ENCODE measurements around the gene TIGIT. TPM values are rescaled to one million over a fixed set of nuclear protein-coding genes. Genes with fewer than 3 reads are reported as not detected.

The TIGIT gene
- total and polyA plus RNA-seq, 10 of the 15 experiments (the other 5 are each of a cell fraction or from before 2014, with no cell fraction given), result 0.08 to 4.7 (median 0.94) TPM

DNA sequence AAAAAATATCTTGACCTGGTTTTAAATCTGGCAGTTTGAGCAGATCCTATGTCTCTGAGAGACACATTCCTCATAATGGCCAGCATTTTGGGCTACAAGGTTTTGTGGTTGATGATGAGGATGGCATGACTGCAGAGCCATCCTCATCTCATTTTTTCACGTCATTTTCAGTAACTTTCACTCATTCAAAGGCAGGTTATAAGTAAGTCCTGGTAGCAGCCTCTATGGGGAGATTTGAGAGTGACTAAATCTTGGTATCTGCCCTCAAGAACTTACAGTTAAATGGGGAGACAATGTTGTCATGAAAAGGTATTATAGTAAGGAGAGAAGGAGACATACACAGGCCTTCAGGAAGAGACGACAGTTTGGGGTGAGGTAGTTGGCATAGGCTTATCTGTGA is 14.5 kb downstream of the TIGIT start (continued):
- TF ChIP-seq ZNF274 (IDR thresholded peaks at IDR 0.05; ENCODE audit: insufficient read depth, insufficient read length) (no peak), CEBPB (IDR thresholded peaks at IDR 0.05; ENCODE audit: borderline replicate concordance in 1 of 2, low read depth in 2 of 2, low read length in 2 of 2) (no peak), TBL1XR1 (IDR thresholded peaks at IDR 0.05; ENCODE audit: low read depth, low read length) (no peak), POLR2AphosphoS5 (IDR thresholded peaks at IDR 0.05; ENCODE audit: low read length) (no peak), MEF2B (IDR thresholded peaks at IDR 0.05; ENCODE audit: partially characterized antibody, poor library complexity, severe bottlenecking) (no peak)
- TF ChIP-seq, protein P1, sequence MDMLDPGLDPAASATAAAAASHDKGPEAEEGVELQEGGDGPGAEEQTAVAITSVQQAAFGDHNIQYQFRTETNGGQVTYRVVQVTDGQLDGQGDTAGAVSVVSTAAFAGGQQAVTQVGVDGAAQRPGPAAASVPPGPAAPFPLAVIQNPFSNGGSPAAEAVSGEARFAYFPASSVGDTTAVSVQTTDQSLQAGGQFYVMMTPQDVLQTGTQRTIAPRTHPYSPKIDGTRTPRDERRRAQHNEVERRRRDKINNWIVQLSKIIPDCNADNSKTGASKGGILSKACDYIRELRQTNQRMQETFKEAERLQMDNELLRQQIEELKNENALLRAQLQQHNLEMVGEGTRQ (IDR thresholded peaks at IDR 0.05; ENCODE audit: borderline replicate concordance, low read depth, low read length), result no peak
- TF ChIP-seq, protein P2, sequence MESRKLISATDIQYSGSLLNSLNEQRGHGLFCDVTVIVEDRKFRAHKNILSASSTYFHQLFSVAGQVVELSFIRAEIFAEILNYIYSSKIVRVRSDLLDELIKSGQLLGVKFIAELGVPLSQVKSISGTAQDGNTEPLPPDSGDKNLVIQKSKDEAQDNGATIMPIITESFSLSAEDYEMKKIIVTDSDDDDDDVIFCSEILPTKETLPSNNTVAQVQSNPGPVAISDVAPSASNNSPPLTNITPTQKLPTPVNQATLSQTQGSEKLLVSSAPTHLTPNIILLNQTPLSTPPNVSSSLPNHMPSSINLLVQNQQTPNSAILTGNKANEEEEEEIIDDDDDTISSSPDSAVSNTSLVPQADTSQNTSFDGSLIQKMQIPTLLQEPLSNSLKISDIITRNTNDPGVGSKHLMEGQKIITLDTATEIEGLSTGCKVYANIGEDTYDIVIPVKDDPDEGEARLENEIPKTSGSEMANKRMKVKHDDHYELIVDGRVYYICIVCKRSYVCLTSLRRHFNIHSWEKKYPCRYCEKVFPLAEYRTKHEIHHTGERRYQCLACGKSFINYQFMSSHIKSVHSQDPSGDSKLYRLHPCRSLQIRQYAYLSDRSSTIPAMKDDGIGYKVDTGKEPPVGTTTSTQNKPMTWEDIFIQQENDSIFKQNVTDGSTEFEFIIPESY (IDR thresholded peaks at IDR 0.05), result no peak

DNA sequence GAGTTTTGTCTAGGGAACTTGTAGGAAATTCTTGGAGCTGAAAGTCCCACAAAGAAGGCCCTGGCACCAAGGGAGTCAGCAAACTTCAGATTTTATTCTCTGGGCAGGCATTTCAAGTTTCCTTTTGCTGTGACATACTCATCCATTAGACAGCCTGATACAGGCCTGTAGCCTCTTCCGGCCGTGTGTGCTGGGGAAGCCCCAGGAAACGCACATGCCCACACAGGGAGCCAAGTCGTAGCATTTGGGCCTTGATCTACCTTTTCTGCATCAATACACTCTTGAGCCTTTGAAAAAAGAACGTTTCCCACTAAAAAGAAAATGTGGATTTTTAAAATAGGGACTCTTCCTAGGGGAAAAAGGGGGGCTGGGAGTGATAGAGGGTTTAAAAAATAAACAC is 15.0 kb downstream of the TIGIT start:
- BruUV-seq (replicated peaks), result no TSS peak
- H3K36me3 ChIP-seq (ENCODE audit: control insufficient read depth in 2 of 2, insufficient read depth in 2 of 2, low read length in 1 of 2), result no peaks in the 10 kb centered on the region
- ATAC-seq (peak; percentile 97), DNase-seq (ENCODE audit: low read depth, low spot score) (no peak), FAIRE-seq (peak; percentile 47)
- H3K79me2 ChIP-seq (ENCODE audit: control insufficient read depth, insufficient read depth, low read length), result no peaks in the 10 kb centered on the region
- intact Hi-C loops (cut with micrococcal nuclease; ENCODE audit: unreplicated experiment), result no loop called here
- in situ Hi-C loops (cut with MboI), result no loop called here
- ChIA-PET POLR2A (interaction anchor here (0.6 to 3.1 kb wide), 5 partner anchors 11 to 18 kb away, joined by 3 to 26 read pairs (median 5); no protein-coding TSS in a partner anchor), SMC1A (ENCODE audit: uncharacterized antibody, unreplicated experiment) (interaction anchor here (1.1 to 5.2 kb wide), 4 partner anchors 9 to 25 kb away, joined by 4 to 73 read pairs (median 27); partner anchors contain the start of gene TIGIT), RAD21 (ENCODE audit: unreplicated experiment) (interaction anchor here (2.4 to 3.1 kb wide), 3 partner anchors 14 to 19 kb away, joined by 13 to 35 read pairs (median 34); no protein-coding TSS in a partner anchor), CTCF (interaction anchor here (1.1 to 7.4 kb wide), 5 partner anchors 11 to 154 kb away, joined by 3 to 78 read pairs (median 19); partner anchors contain the start of gene TIGIT)
- H3K9ac ChIP-seq (ENCODE audit: control insufficient read depth, insufficient read depth, low read length), result peak overlapping the region; percentile 41; the same call in 1 of the 2 replicates
- H3K9me3 ChIP-seq (replicated peaks; ENCODE audit: control insufficient read depth, insufficient read depth, low read length), result no peaks in the 10 kb centered on the region
- WGBS (ENCODE audit: insufficient coverage, insufficient replicate concordance, low lambda C conversion rate, missing lambda C conversion rate), result 0% methylated on average over 5 of the region's 5 CpGs
- peak overlapping the region; percentile 74 for H2AFZ ChIP-seq (ENCODE audit: control insufficient read depth, low read depth, low read length)
- peaks cover 32% of the 10 kb centered on the region for H3K4me1 ChIP-seq (ENCODE audit: control insufficient read depth, insufficient read depth, low read length)
- H4K20me1 ChIP-seq (ENCODE audit: control insufficient read depth, insufficient read depth), result no peaks in the 10 kb centered on the region
- H3K4me3 ChIP-seq, result no peak overlapping the region
- H3K27me3 ChIP-seq (replicated peaks in 1 of 2; ENCODE audit: control insufficient read depth in 2 of 2, insufficient read depth in 2 of 2, low read length in 1 of 2), result no peaks in the 10 kb centered on the region
- peak overlapping the region; percentile 14 for H3K4me2 ChIP-seq (ENCODE audit: control insufficient read depth, insufficient read depth)
- peak overlapping the region; percentile 57 for H3K27ac ChIP-seq (ENCODE audit: control insufficient read depth, insufficient read depth)
- TF ChIP-seq SMARCA5 (IDR thresholded peaks at IDR 0.05) (no peak), HDAC6 (IDR thresholded peaks at IDR 0.05; ENCODE audit: unreplicated experiment) (no peak), BACH1 (IDR thresholded peaks at IDR 0.05; ENCODE audit: borderline replicate concordance) (no peak), SPI1 (IDR thresholded peaks at IDR 0.05; ENCODE audit: borderline replicate concordance, insufficient read depth, low read depth, low read length) (no peak), BHLHE40 (IDR thresholded peaks at IDR 0.05; ENCODE audit: borderline replicate concordance in 1 of 2, low read depth in 2 of 2, low read length in 1 of 2) (peak; percentile 32 to 42; a peak in 2 of 4 replicates), ZNF207 (IDR thresholded peaks at IDR 0.05; ENCODE audit: borderline replicate concordance) (no peak), CBX3 (IDR thresholded peaks at IDR 0.05; ENCODE audit: borderline replicate concordance, low read depth) (no peak), MYB (IDR thresholded peaks at IDR 0.05; ENCODE audit: borderline replicate concordance, low read depth, low read length) (no peak), SUPT20H (IDR thresholded peaks at IDR 0.05; ENCODE audit: borderline replicate concordance, control insufficient read depth, low read depth, low read length) (no peak), NFXL1 (IDR thresholded peaks at IDR 0.05; ENCODE audit: borderline replicate concordance) (no peak)
- TF ChIP-seq, protein P3, sequence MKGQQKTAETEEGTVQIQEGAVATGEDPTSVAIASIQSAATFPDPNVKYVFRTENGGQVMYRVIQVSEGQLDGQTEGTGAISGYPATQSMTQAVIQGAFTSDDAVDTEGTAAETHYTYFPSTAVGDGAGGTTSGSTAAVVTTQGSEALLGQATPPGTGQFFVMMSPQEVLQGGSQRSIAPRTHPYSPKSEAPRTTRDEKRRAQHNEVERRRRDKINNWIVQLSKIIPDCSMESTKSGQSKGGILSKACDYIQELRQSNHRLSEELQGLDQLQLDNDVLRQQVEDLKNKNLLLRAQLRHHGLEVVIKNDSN (IDR thresholded peaks at IDR 0.05; ENCODE audit: borderline replicate concordance, extremely low read length, insufficient read depth, low read depth, low read length), result no peak

Measured in GM12878 (cell line).